Brain pericyte (primary cell): ENCODE measurements around the gene MPPED1.
A peak's percentile ranks its signal among the peaks of the same experiment; 100 is the strongest.

Experiments
- DNase-seq: peaks from one replicate; pipeline ENCODE4 v3.0.0-alpha.2; 2012; ENCODE audit warnings: low read depth, low spot score

Gene MPPED1

GRCh38 chr22:43411869-43412807, at the start of gene MPPED1:
MPPED1 (plus strand) TSS chr22:43412014; CDS start chr22:43424986, 12,972 bp downstream.
- no peak for DNase-seq

DNA sequence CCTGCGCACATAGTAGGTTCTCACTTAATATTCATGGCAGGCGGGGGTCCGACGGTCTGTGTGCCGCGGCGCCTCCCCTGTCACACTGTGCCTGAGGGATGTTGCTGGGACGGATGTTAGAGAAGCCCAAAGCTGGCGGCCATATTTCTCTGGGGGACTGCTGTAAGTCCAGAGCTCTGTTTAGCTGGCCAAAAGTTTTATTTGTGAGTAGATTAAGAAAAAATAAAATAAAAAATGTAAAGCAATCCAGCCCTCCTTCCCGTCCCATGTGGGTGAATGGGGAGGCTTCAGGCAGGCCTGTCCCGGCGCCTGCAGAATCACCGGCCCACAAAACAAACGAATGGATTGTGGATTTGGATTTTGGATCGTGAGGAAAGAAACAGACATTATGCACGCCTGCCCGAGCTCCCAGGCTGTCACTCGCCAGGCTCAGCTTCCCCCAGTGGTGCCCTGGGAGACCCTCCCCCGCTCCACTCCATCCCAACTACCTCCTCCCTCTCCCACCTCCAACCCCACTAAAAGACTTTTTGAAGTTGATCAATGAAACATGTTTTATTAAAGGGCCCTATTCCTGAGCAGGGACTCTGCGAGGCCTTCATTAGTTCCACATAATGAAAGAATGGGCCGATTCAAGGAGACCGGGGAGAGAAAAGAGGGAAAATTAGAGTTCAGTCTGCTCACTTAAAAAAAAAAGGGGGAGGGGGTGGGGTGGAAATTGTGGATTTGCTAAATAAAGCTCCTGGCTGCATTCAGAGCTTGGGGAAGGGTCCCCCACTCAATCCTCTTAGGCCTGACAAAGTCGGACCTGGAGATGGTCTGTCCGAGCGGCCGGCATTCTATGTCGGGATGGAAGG, 48.3 kb upstream of the MPPED1 start:
- no peak for DNase-seq

- DNase-seq: no peak
Measured at GRCh38 chr22:43364169-43364435, 47.7 kb upstream of the MPPED1 start.

DNA sequence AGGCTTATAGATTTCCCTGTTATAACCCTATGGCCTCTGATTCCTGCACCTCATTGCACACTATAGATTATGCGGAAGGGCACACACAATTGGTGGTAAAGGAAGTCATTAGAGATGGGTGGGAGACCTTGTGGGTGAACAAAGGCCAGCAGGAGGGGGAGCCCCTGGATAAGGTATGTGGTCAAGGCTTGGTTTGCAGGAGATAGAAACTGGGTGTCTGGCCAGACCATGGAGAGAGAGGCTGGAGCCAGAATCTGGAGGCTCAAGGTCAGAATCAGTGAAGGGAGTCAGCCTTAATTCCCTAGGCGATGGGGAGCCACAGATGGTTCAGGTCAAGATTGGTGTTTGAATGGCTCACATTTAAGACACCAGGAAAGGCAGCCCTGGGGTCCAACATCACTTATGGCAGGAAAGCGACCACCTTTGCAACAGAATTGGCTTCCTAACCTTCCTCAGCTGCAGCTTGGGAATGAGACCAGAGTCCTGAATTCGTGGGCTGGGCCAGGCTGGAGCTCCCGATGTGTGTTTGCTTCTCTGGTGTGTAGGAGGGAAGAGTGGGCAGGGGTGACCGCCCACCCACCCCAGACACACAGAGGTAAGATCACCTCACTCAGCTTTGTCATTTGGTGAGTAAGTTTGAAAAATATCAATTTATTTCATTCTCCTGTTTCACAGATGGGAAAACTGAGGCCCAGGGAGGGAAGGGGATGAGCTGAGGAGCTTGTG, 45.9 kb upstream of the MPPED1 start:
- no peak for DNase-seq

- DNase-seq: no peak
Measured at GRCh38 chr22:43370036-43370435, 41.8 kb upstream of the MPPED1 start.

DNA sequence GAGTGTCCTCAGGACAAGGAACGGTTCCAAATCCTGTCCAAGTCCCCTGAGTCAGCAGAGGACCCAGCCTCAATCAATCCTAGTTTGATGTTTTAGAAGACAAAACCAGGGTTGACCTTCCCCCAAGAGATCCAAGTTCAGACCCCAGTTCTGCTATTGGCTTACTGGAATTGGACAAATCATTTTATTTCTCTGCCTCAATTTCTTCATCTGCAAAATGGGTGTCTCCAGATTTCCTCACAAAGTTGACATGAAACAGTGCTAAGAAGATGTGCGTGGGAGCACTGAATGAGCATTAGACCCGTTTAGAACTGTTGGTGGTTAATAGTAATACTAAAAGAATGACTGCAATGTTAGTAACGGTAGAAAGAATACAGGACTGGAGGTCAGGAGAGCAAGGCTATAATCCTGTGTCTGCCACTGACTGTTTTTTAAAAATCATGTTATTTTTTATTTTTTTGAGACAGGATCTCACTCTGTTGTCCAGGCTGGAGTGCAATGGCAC, 35.8 kb upstream of the MPPED1 start:
- no peak for DNase-seq

- no peak for DNase-seq
Measured at GRCh38 chr22:43376765-43377547, 34.9 kb upstream of the MPPED1 start.

GRCh38 chr22:43377548-43377895, 34.3 kb upstream of the MPPED1 start:
- no peak for DNase-seq

GRCh38 chr22:43377896-43378704, 33.7 kb upstream of the MPPED1 start:
- DNase-seq: no peak

DNA sequence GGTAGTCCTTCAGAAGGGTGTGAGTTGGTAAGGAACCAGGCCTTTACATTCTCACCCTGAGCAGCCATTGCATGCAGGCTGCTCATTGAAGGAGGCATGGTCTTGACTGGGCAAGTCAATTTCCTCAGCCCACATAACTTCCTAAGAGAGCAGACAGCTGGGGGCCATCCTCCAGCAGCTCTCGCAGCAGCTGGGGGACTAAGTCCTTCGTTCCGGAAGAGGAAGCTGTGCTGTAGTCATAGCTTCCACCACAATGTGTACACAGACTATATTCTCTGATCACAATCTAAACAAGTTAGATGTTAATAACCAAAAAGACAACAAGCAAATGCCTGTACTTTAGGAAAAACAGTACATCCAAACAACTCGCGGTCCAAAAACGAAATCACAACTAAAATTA, 30.1 kb upstream of the MPPED1 start:
- no peak for DNase-seq

DNA sequence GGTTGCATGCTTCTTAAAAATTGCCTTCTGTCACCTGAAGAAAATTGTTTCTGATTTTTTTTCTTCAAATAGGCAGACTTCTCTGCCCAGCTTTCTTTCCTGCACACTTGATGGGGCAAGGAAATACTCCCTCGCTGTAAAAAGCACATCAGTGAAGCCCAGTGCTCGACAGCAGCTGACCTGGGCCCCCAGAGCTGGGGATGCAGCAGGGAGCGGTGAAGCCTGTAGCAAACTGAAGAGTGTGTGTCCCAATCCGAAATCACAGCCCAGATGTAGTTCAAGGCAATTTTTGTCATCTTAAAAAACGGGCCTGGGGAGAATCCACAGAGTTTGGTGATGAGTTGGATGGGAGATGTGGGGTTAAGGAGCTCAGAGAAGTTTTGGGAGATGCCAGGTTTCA, 27.0 kb upstream of the MPPED1 start:
- DNase-seq: no peak

DNA sequence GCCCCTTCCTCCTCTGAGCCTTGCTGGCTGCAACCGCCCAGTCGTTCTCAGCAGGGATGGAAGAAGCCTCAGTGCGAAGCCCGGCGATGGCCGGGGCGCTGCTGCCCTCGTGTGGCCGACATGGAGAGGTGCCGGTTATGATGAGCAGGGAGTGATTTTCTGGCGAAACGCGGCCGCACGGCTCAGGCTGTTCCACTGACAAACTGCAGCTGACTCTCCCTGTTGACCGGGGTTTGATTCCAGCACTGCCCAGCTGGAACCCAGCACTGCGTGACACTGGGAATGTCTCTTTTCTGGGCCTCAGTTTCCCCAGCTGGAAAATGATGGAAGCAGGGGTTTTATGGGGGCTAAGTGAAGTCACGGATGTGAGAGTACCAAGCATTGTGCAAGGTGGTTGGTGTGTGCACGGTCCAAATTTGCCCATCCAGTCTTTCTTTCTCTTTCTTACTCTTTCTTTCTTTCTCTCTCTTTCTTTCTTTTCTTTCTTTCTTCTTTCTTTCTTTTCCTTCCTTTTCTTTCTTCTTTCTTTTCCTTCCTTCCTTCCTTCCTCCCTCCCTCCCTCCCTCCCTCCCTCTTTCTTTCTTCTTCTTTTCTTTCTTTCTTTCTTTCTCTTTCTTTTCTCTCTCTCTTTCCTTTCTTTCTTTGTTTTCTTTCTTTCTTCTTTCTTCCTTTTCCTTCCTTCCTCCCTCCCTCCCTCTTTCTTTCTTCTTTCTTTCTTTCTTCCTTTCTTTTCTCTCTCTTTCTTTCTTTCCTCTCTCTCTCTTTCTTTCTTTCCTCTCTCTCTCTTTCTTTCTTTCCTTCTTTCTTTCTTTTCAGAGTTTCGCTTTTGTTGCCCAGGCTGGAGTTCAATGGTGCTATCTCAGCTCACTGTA, 25.8 kb upstream of the MPPED1 start:
- peak; percentile 18 for DNase-seq

GRCh38 chr22:43387815-43388214, 24.0 kb upstream of the MPPED1 start:
- DNase-seq: no peak

DNA sequence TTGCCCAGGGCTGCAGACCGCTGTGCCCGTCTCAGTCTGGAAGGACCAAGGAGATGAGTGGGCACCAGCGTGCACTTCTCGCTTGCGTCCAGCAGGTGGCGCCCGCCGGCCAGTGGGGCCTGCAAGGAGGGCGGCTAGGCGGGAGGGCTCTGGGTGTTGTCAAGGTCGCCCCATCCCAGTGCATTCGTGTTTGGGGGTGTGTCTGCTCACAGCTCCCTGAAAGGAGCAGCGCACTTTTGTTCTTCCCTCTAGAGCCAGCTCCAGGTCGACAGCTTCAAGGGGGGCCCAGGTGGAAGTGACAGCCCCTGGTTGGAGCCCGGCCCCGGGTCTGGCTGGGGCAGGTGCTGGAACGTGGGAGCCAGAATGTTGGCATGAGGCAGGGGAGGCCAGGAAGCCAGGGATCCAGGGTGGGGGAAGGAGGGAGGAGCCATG, 23.4 kb upstream of the MPPED1 start:
- no peak for DNase-seq

GRCh38 chr22:43389227-43389836, 22.5 kb upstream of the MPPED1 start:
- DNase-seq: no peak

DNA sequence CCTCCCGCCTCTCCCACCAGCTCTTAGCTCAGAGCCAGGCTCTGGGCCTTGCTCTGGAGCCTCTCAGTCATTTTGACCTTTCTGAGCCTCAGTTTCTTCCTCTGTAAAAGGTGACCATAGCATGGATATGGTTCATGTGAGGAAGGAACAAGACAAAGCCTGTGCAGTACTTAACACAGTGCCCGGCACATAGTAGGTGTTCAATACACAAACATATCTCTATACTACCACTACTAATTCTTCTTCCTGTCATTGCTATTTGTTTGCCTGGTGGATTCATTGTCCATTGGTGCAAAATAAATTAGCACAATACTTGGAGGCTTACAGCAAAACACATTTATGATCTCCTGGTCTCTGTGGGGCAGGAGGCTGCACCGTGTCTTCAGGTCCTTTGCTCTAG, 21.6 kb upstream of the MPPED1 start:
- DNase-seq: no peak

- DNase-seq: no peak
Measured at GRCh38 chr22:43390872-43391271, 20.9 kb upstream of the MPPED1 start.

DNA sequence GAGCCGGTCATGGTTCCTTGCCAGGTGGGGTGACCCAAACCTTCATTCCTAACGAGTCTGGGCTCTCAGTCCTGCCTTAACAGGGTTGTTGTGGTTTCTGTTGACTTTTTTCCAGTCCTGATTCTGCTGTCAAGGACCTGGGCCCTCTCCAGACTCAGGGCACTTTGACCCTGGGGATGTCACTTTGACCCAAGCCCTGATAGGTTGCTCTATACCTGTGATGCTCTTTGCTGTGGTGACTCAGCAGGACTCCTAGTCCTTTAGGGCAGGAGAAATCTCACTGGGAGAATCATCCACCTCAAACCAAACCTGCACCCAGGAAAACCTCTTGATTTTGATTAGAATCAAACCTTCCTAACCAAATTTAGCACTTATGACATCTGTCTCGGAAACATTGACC, 20.5 kb upstream of the MPPED1 start:
- no peak for DNase-seq
